Skin of body (tissue), 2 donors: ENCODE results near the gene ITGA3. TPM values are rescaled to one million over a fixed set of nuclear protein-coding genes. Genes with fewer than 3 reads are reported as not detected.
A peak's percentile ranks its signal among the peaks of the same experiment; 100 is the strongest.
"Not testable (repeated sequence)": the region's sequence is repeated elsewhere in the genome, so short reads cannot be mapped to it uniquely, and the experiment has no call there.

ENCODE experiments used
- DNase-seq: peaks from one replicate; lab custom pipeline; 2025; lab: John Stamatoyannopoulos, UW
- total RNA-seq: library from RNA; depleted of rRNA; stranded (reverse); fragments of >200 nt; gene quantifications from one replicate; pipeline ENCODE4 v1.2.3, GENCODE V29; 2014

ITGA3 gene
- total RNA-seq, 1 donor from 2014 or later = 37.2 TPM

- DNase-seq = no peak
Measured at GRCh38 chr17:50051082-50051576, 4.8 kb upstream of the ITGA3 start.

- no peak for DNase-seq
Measured at GRCh38 chr17:50051606-50052005, 4.3 kb upstream of the ITGA3 start.

DNA sequence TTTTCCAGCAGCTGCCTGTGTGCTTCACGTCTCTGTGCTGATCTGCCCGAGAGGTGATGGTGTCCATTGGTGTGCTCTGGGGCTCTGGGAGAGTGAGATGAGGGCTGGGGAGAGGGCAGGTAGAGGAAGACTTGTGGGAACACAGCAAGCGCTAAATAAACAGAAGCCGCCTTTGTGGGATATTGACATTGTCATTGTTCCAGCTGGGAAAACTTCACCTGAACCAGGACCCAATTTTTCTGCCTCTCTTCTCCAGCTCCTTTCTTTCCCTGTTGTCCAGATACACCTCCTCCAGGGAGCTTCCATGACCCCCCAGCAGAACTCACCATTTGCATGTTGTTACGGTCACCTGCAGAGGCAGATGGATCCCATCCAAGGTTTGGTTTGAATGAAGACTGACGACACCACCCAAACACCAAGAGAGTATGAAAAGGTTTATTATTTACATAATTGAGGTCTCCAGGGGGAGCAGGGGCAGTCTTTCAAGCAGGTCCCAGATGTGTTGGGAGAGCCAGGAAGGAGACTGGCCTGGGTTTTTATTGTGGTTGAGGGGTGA, 3.6 kb upstream of the ITGA3 start:
- DNase-seq = no peak

- no peak for DNase-seq
Measured at GRCh38 chr17:50052822-50053653, 2.9 kb upstream of the ITGA3 start.

DNA sequence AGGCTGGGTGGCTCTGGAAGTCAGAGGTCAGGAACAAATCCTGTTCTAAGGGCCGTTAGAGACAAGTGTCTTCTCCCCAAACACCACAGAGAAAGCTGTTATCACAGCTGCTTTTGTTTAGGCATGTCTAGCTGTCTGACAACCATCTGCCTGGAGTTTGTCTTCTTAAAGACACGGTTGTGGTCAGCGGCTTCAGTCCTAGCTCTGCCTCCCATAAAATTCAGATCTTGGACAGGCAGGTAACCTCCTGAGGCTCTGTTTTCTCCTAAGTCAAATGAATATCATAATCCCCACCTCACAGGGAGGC, 2.3 kb upstream of the ITGA3 start:
- DNase-seq = no peak

GRCh38 chr17:50055055-50055425, 870 bp upstream of the ITGA3 start:
- no peak for DNase-seq

DNA sequence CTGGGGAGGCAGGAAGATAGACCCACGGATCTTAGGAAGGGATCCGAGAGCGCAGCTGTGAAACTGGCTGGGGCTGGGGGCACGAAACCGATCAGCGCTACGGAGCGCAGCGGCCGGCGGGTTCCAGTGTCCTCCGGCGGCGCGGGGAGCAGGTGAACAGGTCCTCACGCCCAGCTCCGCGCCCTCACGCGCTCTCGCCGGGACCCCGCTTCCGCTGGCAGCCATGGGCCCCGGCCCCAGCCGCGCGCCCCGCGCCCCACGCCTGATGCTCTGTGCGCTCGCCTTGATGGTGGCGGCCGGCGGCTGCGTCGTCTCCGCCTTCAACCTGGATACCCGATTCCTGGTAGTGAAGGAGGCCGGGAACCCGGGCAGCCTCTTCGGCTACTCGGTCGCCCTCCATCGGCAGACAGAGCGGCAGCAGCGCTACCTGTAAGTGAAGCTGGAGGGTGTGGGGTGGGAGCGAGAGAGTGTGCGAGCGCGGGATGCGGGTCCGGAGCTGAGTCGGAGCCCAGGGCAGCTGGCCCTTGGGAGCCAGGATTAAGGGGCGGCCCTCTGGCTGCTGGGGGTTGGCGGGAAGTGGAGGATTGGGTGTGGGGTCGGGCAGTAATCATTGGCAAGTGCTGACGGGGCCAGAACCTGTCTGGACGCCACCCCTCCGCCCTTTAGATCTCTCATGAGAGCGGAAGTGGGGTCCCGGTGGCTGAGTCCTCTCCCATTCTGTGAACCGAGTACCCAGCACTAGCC, 479 bp downstream of the ITGA3 start:
- DNase-seq = no peak

- no peak for DNase-seq
Measured at GRCh38 chr17:50056961-50057330, 1.0 kb downstream of the ITGA3 start.

DNA sequence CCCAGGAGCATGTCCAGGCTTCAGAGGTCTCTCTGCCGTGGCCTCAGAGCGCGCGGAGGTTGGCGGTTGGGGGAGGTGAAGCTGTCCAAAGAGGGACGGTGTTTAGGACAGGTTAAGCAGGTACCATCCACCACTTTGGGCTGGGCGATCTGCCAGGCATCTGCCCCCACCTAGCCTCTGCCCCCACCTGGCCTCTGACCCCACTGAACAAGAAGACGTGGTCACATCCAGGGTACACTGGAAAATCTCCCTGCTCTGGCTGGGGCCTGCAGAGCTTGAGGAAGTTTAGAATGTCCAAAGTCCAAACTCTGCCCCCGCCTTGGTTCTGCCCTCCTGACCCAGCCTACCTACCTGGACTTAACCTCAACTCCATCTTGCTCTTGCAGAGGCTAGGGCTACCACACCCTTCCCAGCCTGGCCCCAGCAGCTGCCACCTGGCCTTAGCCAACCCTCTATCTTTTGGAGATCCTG, 1.6 kb downstream of the ITGA3 start:
- no peak for DNase-seq

DNA sequence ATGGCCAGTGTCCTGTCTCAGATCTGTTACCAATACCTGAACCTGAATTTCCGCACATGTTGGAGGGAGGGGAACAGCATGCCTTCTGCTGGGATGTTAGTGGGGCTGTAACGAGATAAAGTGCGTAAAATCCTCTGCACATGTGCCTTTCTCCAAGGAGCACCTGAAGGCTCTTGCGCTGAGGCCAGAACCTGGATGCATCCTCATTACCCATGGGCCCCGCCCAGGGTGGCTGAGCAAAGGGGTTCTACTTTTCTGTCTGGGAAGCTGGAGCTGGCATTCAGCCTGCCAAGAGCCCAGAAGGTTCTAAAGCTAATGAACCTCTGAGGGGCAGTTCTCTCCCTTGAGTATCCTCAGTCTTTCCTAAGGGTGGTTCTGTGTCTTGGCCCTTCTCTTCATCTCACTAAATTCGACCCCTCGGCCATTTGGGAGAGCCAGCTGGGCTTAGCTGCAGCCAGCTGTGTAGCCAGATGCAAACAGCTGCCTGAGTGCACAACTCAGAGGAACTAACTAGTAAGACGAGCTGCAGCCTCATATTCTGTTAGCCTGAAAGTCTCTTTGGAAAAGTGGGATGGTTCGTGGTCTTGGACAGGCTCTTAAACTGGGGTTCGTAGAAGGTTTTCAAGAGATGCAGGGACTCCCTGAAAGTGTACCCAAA, 2.5 kb downstream of the ITGA3 start:
- no peak for DNase-seq

DNA sequence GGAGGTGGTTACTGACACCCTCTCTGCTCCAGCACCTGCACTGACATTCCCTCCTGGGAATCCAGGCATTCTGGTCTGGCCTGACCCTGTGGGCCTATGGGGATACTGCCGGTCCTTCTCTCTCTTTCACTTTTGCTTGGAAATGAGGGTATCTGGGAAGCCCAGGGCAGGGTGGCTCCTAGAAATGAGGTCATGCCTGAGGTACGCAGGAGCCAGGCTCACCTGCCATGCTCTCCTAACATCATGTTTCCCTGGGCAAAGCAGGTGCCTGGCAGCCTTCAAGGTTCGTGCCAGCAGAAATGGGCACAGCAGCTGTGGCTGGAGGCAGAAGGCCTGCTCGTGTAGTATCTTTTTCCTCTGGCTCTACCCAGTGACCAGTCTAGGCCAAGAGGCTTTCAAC, 3.3 kb downstream of the ITGA3 start:
- no peak for DNase-seq

DNA sequence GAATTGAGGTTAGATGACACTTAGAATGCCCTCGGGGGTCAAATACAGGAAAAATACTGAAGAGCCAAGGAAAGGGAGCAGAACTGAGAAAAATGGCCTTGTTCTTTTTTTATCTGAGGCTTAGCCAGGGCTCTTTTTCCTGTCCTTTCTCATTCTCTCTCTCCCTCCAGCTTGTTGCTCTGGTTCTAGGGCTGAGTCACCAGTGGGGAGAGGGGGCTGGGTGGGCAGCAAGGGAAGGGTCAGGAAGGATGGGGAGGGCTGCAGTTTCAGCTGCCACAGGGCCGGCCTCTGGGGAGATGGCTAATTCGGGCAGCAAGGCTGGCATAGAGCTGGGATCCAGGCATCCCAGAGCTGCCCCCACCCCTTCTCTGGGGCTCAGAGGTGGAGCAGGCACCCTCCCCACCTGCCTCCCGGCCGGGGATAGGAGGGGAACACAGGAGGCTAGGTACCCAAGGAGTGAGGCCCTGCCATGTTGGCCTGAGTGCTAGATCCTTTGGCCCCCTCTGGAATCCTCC, 3.9 kb downstream of the ITGA3 start:
- no peak for DNase-seq

GRCh38 chr17:50060951-50061712, 5.2 kb downstream of the ITGA3 start:
- peak; percentile 13 for DNase-seq

DNA sequence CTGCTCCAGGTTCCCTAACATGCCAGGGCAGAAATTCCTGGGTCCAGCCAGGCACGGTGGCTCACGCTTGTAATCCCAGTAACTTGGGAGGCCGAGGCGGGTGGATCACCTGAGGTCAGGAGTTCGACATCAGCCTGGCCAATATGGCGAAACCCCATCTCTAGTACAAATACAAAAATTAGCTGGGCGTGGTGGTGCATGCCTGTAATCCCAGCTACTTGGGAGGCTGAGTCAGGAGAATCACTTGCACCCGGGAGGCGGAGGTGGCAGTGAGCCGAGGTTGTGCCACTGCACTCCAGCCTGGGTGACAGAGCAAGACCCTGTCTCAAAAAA, 5.8 kb downstream of the ITGA3 start:
- DNase-seq = not testable (repeated sequence)

DNA sequence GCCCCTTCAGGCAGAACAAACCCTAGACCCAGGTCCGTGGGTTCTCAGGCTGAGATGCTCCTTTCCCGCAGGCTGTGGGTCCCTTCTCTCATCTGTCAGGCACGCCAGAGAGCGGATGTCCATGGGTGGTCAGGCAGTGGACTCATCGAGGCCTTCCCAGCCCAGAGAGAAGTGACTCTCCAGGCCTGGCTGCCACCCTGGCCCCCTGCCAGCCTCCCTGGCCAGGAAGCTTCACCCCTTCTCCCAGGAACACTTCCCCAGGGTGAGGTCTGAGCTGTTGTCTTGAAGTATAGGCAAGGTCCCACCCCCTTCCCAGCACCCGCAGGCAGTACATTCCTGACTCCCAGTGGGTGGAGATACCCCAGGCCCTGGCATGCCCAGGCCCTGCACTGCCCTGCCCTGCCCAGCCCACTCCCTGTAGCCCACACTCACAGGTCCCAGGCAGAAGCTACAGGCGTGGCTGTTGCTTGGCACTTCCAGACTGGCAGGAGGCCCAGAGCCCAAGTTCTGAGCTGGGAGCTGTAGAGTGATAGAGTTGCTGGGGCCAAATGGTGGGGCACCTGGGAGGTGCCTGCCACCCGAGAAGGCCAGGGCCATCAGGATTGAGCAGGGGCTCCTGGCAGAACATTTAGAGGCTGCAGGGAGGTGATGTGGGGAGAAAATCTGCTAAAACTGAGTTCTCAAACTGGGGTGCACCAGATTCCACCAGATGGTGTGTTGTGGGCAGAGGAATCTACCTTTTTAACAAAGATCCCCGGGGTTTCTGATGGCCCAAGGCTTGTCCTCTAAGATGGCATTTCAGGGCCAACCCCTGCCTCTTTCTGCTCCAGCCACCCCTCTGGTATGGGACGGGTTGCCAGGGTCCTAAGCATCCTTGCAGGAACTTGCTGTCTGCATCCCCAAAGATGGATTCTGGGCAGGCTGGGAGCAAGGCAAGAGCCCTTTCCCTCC, 6.7 kb downstream of the ITGA3 start:
- peak; percentile 17 for DNase-seq

- DNase-seq = no peak
Measured at GRCh38 chr17:50063561-50064252, 7.8 kb downstream of the ITGA3 start.

GRCh38 chr17:50064253-50065001, 8.5 kb downstream of the ITGA3 start:
- no peak for DNase-seq

DNA sequence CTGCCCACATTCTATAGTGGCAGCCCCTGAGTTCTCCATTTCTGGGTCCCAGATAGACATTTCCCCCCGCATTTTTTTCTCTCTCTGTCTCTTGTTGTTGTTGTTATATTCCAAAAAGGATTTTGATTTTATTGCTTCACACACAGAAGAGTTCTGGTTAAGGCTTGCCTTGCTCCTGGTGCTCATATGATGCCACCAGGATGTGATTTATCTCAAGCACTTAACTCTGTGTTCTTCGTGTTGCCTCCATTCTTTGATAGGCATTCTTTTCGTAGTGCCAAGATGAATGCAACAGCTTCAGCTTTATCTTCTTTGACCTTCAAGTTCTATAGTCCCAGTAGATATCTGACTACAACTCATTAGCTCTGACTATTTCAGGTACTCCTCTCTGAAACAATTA, 9.1 kb downstream of the ITGA3 start:
- DNase-seq = no peak

DNA sequence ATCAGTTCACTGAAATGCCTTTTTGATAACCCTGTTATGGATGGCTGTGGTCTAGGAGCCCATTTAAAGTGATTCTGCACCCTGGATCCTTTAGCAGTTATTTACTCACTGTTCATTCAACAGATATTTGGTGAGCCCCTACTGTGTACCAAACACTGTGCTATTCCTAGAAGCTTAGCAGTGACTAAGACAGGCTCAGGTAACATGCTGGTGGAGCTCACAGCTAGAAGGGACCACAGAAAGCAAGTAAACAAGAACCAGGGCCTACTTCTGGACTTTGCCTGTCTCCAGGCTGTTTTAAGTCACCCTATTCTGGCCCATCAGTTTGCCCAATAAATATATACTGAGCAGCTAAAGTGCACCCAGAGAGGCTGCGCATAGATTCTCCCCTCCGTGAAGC, 11.1 kb downstream of the ITGA3 start:
- DNase-seq = no peak
